Measurements from ENCODE around the gene MPHOSPH10.
"Not testable (repeated sequence)": the region's sequence is repeated elsewhere in the genome, so short reads cannot be mapped to it uniquely, and the experiment has no call there.

The MPHOSPH10 gene, protein sequence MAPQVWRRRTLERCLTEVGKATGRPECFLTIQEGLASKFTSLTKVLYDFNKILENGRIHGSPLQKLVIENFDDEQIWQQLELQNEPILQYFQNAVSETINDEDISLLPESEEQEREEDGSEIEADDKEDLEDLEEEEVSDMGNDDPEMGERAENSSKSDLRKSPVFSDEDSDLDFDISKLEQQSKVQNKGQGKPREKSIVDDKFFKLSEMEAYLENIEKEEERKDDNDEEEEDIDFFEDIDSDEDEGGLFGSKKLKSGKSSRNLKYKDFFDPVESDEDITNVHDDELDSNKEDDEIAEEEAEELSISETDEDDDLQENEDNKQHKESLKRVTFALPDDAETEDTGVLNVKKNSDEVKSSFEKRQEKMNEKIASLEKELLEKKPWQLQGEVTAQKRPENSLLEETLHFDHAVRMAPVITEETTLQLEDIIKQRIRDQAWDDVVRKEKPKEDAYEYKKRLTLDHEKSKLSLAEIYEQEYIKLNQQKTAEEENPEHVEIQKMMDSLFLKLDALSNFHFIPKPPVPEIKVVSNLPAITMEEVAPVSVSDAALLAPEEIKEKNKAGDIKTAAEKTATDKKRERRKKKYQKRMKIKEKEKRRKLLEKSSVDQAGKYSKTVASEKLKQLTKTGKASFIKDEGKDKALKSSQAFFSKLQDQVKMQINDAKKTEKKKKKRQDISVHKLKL

DNA sequence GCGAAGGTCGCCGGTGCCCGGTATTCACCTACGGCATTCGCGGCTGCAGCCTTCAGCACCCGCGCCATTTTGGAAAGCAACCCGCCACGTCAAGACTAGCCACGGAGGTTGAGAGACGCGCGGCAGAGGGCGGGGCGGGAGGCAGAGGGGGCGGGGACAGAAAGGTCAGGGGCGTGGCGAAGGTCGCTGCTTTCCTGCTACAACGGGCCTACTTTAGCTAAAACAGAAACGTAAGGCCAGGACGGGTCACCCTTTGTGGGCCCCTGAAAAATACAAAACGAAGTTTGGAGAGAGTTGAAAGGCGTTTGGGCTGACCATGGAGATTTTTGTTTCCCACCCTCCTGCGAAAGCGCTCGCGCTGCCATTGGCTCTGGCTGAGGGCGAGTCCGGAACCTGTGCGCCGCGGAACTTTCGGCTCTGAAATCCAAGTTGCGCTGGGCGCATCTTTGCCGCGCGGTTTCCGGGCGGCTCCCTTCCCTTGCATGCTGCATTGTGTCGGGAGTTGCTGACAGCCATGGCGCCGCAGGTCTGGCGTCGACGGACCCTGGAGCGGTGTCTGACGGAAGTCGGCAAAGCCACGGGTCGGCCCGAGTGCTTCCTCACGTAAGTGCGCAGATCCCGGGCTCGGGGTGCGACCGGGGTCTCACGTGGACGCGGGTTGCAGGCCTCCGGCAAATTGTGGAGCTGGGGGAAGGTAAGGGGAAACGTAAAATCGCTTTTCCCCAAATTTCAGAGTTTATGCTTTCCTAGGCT lies at the start of gene MPHOSPH10, which contains the start of gene MCEE:
MPHOSPH10 (plus strand) TSS at position 483 of the 753 bp plus-strand sequence; CDS start at position 515, 32 bp downstream.
MCEE (minus strand) TSS at position 78 of the 753 bp plus-strand sequence; CDS start at position 68, 10 bp downstream.
- peak; percentile 72 for DNase-seq (ENCODE audit: low read depth)

DNA sequence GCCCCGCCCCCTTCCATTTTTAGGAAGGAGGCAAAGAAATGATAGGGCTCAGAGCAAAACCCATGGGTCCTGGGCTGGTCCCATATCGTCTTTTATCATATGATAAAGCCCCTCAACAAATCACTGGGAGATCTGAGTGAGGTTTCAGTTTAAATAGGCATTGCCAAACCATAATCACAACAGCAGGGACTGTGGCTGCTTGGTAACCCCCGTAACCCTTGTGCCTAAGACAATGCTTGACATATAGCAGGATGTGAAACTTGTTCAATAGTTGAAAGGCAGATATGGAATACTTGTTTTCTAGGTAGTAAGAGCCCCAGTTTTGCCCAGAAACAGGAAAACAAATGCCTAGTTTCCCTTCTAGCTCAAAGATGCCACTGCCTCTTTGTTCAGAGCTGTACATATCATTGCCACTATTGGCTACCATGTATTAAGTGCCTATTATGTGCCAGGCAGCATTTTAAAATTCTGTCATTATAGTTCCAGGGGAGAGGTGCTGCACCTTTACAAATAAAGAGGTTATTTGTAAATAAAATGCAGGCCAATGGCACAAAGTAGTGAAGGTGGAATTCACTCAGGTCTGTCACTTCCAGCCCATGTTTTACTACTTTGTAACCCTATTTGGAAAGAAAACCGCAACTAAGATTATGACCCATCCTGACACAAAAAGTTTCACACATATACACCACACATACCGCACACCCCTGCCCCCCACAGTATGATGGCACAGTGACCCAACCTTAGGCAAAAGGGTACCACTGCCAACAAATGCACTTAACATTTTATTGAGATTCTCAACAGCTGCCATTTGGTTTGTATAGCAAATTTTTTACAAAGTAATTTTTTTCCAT lies 47.8 kb upstream of the MPHOSPH10 start:
- no peak for DNase-seq (ENCODE audit: low read depth)

DNA sequence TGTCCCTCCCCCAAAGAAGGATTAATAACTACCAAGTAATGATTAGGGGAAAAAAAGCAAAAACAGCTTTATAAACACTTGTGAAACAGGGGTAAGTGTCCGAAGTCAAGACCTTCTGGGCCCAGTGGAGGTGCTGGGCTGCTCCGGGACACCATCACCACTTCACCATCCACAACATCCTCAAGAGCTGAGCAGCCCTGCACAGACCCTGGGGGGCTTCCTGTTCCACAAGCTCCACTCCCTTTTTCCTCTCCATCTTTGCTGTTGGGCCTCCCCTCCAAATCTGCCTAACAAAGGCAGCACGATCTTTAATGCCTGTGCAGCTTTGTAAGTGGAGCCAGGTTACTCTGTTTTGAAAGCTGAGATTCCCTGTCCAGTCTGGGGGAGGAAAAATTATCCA lies 47.1 kb upstream of the MPHOSPH10 start:
- DNase-seq (ENCODE audit: low read depth): not testable (repeated sequence)

DNA sequence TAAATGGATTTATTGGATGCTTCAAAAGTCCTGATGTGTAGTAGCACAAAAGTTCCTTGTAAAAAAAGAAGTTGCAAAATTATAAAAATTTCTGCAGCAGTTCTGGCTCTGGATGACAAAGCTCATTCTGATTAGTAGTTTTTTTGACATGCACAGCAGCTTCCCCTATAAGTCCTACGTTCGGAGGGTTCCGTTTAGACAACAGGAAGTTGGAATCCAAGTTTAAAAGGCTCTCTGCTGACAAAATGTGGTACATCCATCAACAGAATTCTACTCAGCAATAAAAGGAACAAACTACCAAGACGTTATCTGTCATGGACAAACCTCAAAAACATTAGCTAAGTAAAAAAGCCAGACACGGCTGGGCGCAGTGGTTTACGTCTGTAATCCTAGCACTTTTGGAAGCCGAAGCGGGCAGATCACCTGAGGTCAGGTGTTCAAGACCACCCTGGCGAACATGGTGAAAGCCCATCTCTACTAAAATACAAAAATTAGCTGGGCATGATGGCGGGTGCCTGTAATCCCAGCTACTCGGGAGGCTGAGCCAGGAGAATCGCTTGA lies 46.6 kb upstream of the MPHOSPH10 start:
- DNase-seq (ENCODE audit: low read depth): not testable (repeated sequence)

DNA sequence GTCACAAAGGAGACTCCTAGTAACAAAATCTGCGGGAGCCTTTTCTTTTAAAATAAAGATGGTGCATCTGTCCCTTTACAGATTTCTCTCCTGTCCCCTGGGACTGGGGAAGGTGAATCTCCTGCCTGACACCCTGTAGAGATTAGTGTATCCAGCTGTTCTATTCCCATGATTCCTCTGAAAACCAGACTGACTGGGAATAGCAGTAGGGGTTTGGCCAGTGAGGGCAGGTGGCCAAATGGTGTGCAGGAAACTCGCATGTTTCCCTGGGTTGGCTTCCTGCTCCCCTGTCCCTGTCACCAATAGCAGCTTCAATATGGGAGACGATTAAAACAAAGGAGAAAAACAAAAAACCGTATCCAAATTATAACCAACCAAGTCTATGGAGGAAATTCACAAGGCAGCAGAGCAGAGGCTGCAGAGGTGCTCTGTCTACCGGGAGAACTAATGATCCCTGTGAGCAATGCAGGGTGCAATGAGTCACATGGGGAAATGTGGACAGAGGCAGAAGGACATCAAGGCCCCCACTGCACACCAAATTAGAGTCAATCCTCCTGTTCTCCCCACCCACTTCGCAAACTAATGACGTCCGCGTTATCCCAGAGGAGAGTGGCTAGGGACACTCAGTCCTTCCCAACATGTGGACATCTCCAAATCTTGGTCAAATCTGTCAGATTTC lies 45.0 kb upstream of the MPHOSPH10 start:
- DNase-seq (ENCODE audit: low read depth): not testable (repeated sequence)

DNA sequence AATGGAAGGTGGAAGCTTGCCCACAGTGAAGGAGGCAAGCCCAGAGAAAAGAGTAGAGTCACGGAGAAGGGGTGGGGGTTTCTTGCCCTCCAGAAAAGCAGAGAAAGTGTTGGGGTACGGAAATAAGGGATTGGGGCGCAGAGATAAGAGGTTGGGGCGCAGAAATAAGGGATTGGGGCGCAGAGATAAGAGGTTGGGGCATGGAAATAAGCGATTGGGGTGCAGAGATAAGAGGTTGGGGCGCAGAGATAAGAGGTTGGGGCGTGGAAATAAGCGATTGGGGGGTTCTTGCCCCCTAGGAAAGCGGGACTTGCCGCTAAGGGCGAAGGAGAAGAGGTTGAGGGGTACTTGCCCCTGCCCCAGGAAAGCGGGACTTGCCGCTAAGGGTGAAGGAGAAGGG lies 41.0 kb upstream of the MPHOSPH10 start:
- not testable (repeated sequence) for DNase-seq (ENCODE audit: low read depth)

DNA sequence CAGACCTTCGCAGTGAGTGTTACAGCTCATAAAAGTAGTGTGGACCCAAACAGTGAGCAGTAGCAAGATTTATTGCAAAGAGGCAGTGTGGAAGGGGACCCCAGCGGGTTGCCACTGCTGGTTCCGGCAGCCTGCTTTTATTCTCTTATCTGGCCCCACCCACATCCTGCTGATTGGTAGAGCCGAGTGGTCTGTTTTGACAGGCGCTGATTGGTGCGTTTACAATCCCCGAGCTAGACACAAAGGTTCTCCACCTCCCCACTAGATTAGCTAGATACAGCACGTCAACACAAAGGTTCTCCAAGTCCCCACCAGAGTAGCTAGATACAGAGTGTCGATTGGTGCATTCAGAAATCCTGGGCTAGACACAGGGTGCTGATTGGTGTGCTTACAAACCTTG lies 38.6 kb upstream of the MPHOSPH10 start:
- DNase-seq (ENCODE audit: low read depth): not testable (repeated sequence)

DNA sequence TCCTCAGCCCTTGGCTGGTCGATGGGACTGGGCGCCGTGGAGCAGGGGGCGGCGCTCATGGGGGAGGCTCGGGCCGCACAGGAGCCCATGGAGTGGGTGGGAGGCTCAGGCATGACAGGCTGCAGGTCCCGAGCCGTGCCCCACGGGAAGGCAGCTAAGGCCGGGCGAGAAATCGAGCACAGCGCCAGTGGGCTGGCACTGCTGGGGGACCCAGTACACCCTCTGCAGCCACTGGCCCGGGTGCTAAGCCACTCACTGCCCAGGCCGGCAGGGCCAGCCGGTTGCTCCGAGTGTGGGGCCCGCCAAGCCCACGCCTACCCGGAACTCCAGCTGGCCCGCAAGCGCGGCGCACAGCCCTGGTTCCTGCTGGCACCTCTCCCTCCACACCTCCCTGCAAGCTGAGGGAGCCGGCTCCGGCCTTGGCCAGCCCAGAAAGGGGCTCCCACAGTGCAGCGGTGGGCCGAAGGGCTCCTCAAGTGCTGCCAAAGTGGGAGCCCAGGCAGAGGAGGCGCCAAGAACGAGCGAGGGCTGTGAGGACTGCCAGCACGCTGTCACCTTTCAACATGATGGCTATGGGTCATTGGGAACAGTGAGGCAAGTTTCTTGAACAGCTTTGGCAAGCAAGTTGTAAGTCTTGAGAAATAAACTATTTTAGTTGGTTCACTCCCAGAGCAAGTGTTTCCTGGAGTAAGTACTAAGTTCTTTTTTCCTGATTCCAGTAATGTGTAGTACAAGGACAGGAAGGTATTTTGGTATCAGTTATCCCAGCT lies 37.8 kb upstream of the MPHOSPH10 start:
- DNase-seq (ENCODE audit: low read depth): not testable (repeated sequence)

DNA sequence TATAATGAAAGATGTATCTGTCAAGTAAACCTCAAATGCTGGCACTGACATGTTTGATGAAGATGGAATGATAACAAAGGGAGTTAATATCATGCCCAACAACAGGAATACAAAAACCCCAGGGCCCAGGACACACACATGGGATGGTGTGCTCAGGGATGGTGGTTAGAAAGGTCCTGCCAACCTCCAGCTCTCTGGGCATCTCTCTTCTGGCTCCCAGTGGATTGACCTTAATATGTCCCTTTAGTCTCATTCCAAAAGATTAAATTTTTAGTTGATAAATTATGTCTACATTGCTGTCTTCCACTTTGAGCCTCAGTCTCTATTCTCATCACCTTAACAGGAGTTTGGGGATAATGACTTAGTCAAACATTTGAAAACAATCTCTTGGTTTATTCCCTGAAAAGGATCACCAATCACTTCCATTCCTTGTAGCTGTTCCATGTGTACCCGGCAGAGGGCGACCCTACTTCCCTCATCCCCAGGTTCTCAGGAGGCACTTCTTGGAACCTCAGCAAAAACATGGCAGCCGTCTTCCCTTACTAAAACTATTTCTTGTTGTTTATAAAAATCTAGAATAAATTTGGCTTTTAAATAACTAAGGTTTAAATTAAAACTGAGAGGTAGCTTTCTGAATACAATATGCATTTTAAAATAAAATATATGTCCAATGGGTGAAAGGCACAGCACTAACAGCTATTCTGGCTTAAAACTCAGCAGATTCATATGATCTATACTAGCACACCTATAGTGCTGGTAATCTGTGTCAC lies 30.1 kb upstream of the MPHOSPH10 start:
- peak; percentile 27 for DNase-seq (ENCODE audit: low read depth)

DNA sequence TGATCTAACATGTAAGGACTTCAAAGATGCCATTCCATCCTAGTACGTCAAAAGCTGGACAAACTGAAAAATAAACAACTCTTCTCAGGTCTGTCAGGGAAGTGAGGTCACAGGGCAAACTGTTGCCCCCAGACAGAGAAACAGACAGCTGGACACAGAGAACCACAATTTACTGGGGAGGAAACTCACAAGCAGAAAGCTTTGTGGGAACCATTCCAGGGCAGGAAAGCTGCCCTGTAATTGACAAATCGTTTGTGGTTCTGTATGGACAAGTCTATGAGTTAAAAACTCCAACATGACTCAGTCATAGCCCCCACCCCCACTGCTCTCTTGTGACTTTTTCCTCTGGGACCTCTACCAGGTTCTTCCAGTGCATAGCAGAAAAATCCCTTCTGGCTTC lies 28.8 kb upstream of the MPHOSPH10 start:
- DNase-seq (ENCODE audit: low read depth): no peak

DNA sequence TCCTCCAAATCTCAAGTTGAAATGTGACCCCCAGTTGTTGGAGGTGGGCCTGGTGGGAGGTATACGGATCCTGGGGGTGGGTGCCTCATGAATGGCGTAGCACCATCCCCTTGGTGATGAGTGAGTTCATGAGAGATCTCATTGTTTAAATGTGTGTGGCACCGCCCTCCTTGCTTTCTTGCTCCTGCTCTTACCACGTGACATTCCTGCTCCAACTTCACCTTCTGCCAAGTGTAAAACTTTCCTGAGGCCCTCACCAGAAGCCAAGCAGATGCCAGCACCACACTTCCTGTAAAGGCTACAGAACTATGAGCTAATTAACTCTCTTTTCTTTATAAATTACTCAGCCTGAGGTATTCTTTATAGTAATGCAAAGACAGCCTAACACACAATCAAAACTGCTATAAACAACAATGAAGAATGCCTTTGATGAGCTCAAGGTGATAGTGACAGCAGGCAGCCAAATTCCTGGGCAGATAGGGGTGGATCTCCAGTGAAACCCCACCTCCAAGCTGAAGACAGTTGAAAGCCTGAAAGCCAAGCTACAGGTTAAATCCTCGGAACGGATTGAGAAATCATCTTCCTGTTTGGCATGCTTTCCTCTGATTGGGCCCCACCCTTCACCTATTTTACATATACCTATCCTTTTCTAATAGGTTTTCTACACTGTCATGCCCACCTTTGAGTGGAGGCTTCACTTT lies 27.3 kb upstream of the MPHOSPH10 start:
- DNase-seq (ENCODE audit: low read depth): no peak

DNA sequence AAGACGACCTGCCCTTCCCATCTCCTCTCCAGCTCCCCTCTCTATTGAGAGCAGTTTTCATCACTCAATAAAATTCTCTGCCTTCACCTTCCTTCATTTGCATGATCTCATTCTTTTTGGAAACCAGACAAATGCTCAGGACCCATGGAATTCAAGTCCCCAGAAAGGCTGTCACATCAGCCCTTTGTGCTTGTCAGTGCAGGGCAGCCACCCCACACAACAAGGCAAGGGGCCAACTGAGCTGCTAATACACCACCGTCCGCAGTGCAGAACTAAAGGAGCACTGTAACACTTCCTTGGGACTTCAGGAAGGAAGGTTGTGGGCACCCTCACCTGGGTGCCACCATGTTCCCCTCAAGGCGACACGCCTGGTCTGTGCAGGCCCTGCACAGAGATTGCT lies 26.6 kb upstream of the MPHOSPH10 start:
- no peak for DNase-seq (ENCODE audit: low read depth)

DNA sequence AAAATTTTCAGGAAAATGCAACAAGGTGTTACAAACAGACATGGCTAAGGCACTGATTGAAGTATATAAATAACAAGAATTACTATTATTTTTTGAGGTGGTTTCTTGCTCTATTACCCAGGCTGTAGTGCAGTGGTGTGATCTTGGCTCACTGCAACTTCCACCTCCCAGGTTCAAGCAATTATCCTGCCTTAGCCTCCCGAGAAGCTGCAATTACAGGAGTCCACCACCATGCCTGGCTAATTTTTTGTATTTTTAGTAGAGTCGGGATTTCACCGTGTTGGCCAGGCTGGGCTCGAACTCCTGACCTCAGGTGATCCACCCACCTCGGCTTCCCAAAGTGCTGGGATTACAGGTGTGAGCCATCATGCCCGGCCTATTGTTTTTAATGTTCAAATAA lies 24.0 kb upstream of the MPHOSPH10 start:
- DNase-seq (ENCODE audit: low read depth): not testable (repeated sequence)

DNA sequence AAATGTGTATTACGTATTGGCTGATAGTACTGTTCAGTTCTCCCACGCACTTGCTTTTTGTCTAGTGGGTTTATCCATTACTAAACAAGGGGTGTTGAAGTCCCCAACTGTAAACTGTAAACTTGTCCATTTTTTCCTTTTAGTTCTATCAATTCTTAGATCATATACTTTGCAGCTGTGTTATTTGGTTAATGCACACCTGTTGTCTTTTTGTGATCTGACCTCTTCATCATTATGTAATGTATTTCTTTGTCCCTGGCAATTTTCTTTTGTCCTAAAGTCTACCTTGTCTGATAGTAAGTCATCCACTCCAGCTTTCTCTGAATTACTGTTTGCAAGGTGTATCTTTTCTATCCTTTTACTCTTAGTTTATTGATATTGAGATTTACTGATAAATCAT lies 22.3 kb upstream of the MPHOSPH10 start:
- no peak for DNase-seq (ENCODE audit: low read depth)

DNA sequence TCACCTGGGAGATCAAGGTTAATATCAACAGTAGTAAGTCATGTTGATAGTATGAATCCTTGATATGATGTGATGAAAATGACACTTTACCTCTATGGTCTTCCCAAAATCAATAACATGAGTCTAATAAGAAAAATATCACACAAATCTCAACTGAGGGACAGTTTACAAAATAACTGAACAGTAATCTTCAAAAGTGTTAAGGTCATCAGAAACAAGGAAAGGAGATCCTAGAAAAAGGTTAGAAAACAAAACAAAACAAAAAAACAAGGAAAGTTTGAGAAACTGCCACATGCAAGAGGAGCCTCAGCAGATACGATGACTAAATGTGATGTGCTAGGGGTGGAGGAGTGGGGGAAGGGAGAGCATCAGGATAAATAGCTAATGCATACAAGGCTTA lies 16.6 kb upstream of the MPHOSPH10 start:
- DNase-seq (ENCODE audit: low read depth): no peak

DNA sequence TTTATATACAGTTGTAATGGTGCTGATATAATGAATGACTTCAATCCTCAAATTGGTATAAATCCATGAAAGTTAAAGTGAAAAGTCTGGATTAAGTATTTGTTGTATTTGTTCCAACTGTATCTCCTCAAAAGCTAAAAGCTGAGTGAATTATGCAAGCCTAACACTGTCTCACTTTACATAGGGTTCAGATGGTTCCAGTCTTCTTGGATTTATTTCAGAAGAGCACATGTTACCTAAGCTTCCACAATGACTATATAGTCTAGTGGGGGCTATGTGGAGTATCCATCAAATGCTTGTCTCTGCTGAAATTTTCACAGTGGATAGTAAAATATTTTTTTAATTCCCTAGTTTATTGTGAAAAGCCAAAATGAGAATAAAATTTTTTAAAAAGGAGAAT lies 13.4 kb upstream of the MPHOSPH10 start:
- no peak for DNase-seq (ENCODE audit: low read depth)

DNA sequence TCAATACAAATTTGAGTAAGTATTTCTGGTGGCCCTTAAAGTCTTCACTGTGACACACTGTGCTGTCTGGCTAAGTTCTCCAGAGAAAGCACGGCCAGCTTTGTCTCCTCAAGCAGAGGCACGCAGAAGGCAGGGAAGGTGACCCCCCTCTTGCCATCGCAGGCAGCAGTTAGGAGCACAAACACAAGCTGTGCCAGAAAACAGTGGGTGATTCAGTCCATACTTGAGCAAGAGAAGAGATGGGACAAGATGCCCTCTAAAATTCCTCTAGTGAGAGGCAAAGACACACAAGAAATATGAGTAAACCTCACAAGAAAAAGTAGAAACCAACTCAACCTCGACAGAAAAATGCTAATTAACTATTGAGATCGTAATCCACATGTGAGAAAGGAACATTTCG lies 10.2 kb upstream of the MPHOSPH10 start:
- no peak for DNase-seq (ENCODE audit: low read depth)

DNA sequence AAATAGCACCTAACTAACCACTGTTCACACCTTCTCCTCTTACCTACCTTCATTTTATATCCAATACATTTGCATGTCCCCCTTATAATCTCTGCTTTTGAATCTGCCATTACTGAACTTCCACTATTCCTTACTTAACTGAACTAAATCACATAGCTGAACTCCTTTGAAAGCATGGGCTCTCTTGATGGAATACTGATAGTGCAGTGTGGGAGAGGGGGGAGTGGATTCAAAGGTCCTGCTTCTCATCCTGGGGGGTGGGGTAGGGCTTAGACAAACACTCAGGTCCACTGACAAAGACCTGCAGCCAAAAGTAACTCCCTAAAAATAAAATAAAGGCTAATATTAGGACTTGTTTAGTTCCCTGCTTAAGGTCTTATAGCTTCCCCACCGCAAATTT lies 9.0 kb upstream of the MPHOSPH10 start:
- DNase-seq (ENCODE audit: low read depth): no peak

All from CMK (cell line).